ENCODE data around the gene TMEM94.
A peak's percentile ranks its signal among the peaks of the same experiment; 100 is the strongest.
"Not testable (repeated sequence)": the region's sequence is repeated elsewhere in the genome, so short reads cannot be mapped to it uniquely, and the experiment has no call there.

TMEM94 gene

DNA sequence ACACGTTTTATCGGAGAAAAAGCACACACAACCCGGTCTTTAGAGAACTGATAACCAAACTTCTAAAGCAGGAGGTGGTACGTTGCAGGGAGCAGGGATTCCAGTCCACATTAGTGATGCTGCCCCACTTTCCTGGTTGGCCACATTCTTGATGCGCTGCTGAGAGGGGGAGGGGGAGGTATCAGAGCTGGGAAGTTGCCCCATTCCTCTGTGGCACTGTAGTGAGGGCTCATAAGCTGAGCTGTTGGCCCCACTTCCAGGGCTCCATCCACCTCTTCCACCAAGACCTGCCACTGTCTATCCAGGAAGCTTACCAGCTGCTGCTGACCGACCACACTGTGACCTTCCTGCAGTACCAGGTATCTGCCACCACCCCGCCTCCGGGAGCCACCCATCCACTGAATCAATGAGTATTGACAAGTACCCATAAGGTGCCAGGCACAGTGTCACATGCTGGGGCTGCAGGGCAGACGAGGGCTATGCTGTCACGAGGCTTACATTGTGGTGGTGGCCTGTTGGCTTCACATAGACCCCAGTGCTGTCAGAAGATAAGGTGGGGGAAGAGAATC is 60.9 kb downstream of the TMEM94 start:
- Histone ChIP-seq H2BK12ac (ENCODE audit: low read length) (no peak overlapping the region), H3K18ac (ENCODE audit: low read length) (no peak overlapping the region), H3K79me1 (ENCODE audit: low read depth, low read length) (peaks cover 22% of the 10 kb centered on the region), H3K4me3 (ENCODE audit: low read length in 2 of 2) (peak overlapping the region; percentile 67 to 99), H2BK15ac (ENCODE audit: low read length) (no peak overlapping the region), H3K9ac (ENCODE audit: low read depth, low read length, poor library complexity) (peak overlapping the region; percentile 32), H3K4me1 (ENCODE audit: control insufficient read depth in 2 of 2, insufficient read depth in 1 of 2, low read depth in 1 of 2, low read length in 2 of 2) (peaks cover 10 to 18% of the 10 kb centered on the region in 2 donors), H2BK5ac (ENCODE audit: low read length) (no peak overlapping the region), H3K36me3 (replicated peaks in 1 of 2; ENCODE audit: control insufficient read depth in 2 of 2, insufficient read depth in 2 of 2, low read length in 2 of 2) (peaks cover 25 to 53% of the 10 kb centered on the region in 2 donors), H2BK120ac (ENCODE audit: low read depth, low read length) (no peak overlapping the region), H3K4me2 (ENCODE audit: insufficient read depth, low read length, poor library complexity, severe bottlenecking) (peak overlapping the region; percentile 94), H3K27ac (replicated peaks; ENCODE audit: low read length) (no peak overlapping the region), H3K14ac (ENCODE audit: low read length) (no peak overlapping the region), H4K91ac (ENCODE audit: low read depth, low read length, poor library complexity) (no peak overlapping the region), H4K8ac (ENCODE audit: low read depth, low read length) (no peak overlapping the region), H2AK5ac (ENCODE audit: low read depth, low read length) (no peak overlapping the region), H3K23ac (ENCODE audit: low read depth, low read length, poor library complexity) (no peak overlapping the region), H3K27me3 (ENCODE audit: control insufficient read depth in 3 of 3, insufficient read depth in 3 of 3, low read depth in 1 of 3, low read length in 3 of 3) (no peaks in the 10 kb centered on the region), H3K4ac (ENCODE audit: low read length) (no peak overlapping the region), H2AFZ (ENCODE audit: low read length) (peak overlapping the region; percentile 99), H3K9me3 (replicated peaks in 1 of 2; ENCODE audit: control insufficient read depth in 2 of 2, insufficient read depth in 1 of 2, low read depth in 1 of 2, low read length in 2 of 2) (no peaks in the 10 kb centered on the region)
- DNase-seq (ENCODE audit: low spot score) = no peak
- no CpG with 5 or more reads among the region's 10 CpGs for WGBS, 2 donors (ENCODE audit: extremely low coverage in 2 of 2, insufficient read length in 2 of 2, insufficient replicate concordance in 1 of 2)

GRCh38 chr17:75518201-75518600 is 61.8 kb downstream of the TMEM94 start:
- Histone ChIP-seq H3K14ac (ENCODE audit: low read length) (no peak overlapping the region), H3K36me3 (replicated peaks in 1 of 2; ENCODE audit: control insufficient read depth in 2 of 2, insufficient read depth in 2 of 2, low read length in 2 of 2) (peaks cover 28 to 51% of the 10 kb centered on the region in 2 donors), H3K9me3 (replicated peaks in 1 of 2; ENCODE audit: control insufficient read depth in 2 of 2, insufficient read depth in 1 of 2, low read depth in 1 of 2, low read length in 2 of 2) (no peaks in the 10 kb centered on the region), H3K23ac (ENCODE audit: low read depth, low read length, poor library complexity) (no peak overlapping the region), H2BK5ac (ENCODE audit: low read length) (no peak overlapping the region), H4K8ac (ENCODE audit: low read depth, low read length) (no peak overlapping the region), H2BK120ac (ENCODE audit: low read depth, low read length) (no peak overlapping the region), H2BK15ac (ENCODE audit: low read length) (no peak overlapping the region), H3K9ac (ENCODE audit: low read depth, low read length, poor library complexity) (no peak overlapping the region), H3K79me1 (ENCODE audit: low read depth, low read length) (peaks cover 22% of the 10 kb centered on the region), H2AK5ac (ENCODE audit: low read depth, low read length) (no peak overlapping the region), H3K27me3 (ENCODE audit: control insufficient read depth in 3 of 3, insufficient read depth in 3 of 3, low read depth in 1 of 3, low read length in 3 of 3) (no peaks in the 10 kb centered on the region), H2AFZ (ENCODE audit: low read length) (no peak overlapping the region), H4K91ac (ENCODE audit: low read depth, low read length, poor library complexity) (no peak overlapping the region), H3K4me2 (ENCODE audit: insufficient read depth, low read length, poor library complexity, severe bottlenecking) (no peak overlapping the region), H3K4me3 (ENCODE audit: low read length in 2 of 2) (no peak overlapping the region), H3K4ac (ENCODE audit: low read length) (no peak overlapping the region), H3K27ac (replicated peaks; ENCODE audit: low read length) (no peak overlapping the region), H2BK12ac (ENCODE audit: low read length) (no peak overlapping the region), H3K18ac (ENCODE audit: low read length) (no peak overlapping the region), H3K4me1 (ENCODE audit: control insufficient read depth in 2 of 2, insufficient read depth in 1 of 2, low read depth in 1 of 2, low read length in 2 of 2) (peaks cover 10 to 18% of the 10 kb centered on the region in 2 donors)
- no peak for DNase-seq (ENCODE audit: low spot score)
- no CpG with 5 or more reads among the region's 3 CpGs for WGBS, 2 donors (ENCODE audit: extremely low coverage in 2 of 2, insufficient read length in 2 of 2, insufficient replicate concordance in 1 of 2)

GRCh38 chr17:75518983-75519537 is 62.6 kb downstream of the TMEM94 start:
- peaks cover 33 to 53% of the 10 kb centered on the region in 2 donors for H3K36me3 ChIP-seq (replicated peaks in 1 of 2; ENCODE audit: control insufficient read depth in 2 of 2, insufficient read depth in 2 of 2, low read length in 2 of 2)
- no peak overlapping the region for H2BK15ac ChIP-seq (ENCODE audit: low read length)
- no CpG with 5 or more reads among the region's 9 CpGs for WGBS, 2 donors (ENCODE audit: extremely low coverage in 2 of 2, insufficient read length in 2 of 2, insufficient replicate concordance in 1 of 2)
- no peak for DNase-seq (ENCODE audit: low spot score)
- H3K9ac ChIP-seq (ENCODE audit: low read depth, low read length, poor library complexity) = no peak overlapping the region
- H4K8ac ChIP-seq (ENCODE audit: low read depth, low read length) = no peak overlapping the region
- no peak overlapping the region for H3K18ac ChIP-seq (ENCODE audit: low read length)
- no peak overlapping the region for H2BK12ac ChIP-seq (ENCODE audit: low read length)
- no peak overlapping the region for H2BK120ac ChIP-seq (ENCODE audit: low read depth, low read length)
- H3K4ac ChIP-seq (ENCODE audit: low read length) = no peak overlapping the region
- no peaks in the 10 kb centered on the region for H3K9me3 ChIP-seq (replicated peaks in 1 of 2; ENCODE audit: control insufficient read depth in 2 of 2, insufficient read depth in 1 of 2, low read depth in 1 of 2, low read length in 2 of 2)
- H3K4me2 ChIP-seq (ENCODE audit: insufficient read depth, low read length, poor library complexity, severe bottlenecking) = no peak overlapping the region
- no peak overlapping the region for H3K14ac ChIP-seq (ENCODE audit: low read length)
- H3K4me1 ChIP-seq (ENCODE audit: control insufficient read depth in 2 of 2, insufficient read depth in 1 of 2, low read depth in 1 of 2, low read length in 2 of 2) = peaks cover 8 to 13% of the 10 kb centered on the region in 2 donors
- H3K27me3 ChIP-seq (ENCODE audit: control insufficient read depth in 3 of 3, insufficient read depth in 3 of 3, low read depth in 1 of 3, low read length in 3 of 3) = no peaks in the 10 kb centered on the region
- no peak overlapping the region for H4K91ac ChIP-seq (ENCODE audit: low read depth, low read length, poor library complexity)
- H2AK5ac ChIP-seq (ENCODE audit: low read depth, low read length) = no peak overlapping the region
- H2AFZ ChIP-seq (ENCODE audit: low read length) = no peak overlapping the region
- no peak overlapping the region for H3K27ac ChIP-seq (replicated peaks; ENCODE audit: low read length)
- H2BK5ac ChIP-seq (ENCODE audit: low read length) = no peak overlapping the region
- H3K79me1 ChIP-seq (ENCODE audit: low read depth, low read length) = peaks cover 17% of the 10 kb centered on the region
- H3K4me3 ChIP-seq (ENCODE audit: low read length in 2 of 2) = no peak overlapping the region
- no peak overlapping the region for H3K23ac ChIP-seq (ENCODE audit: low read depth, low read length, poor library complexity)

GRCh38 chr17:75520413-75520812 is 64.0 kb downstream of the TMEM94 start:
- H3K23ac ChIP-seq (ENCODE audit: low read depth, low read length, poor library complexity); H2BK15ac ChIP-seq (ENCODE audit: low read length); H3K4me2 ChIP-seq (ENCODE audit: insufficient read depth, low read length, poor library complexity, severe bottlenecking); H3K27me3 ChIP-seq (ENCODE audit: control insufficient read depth in 3 of 3, insufficient read depth in 3 of 3, low read depth in 1 of 3, low read length in 3 of 3); H3K27ac ChIP-seq (replicated peaks; ENCODE audit: low read length); H3K4ac ChIP-seq (ENCODE audit: low read length); H2AK5ac ChIP-seq (ENCODE audit: low read depth, low read length); H4K91ac ChIP-seq (ENCODE audit: low read depth, low read length, poor library complexity); DNase-seq (ENCODE audit: low spot score); H3K9me3 ChIP-seq (replicated peaks in 1 of 2; ENCODE audit: control insufficient read depth in 2 of 2, insufficient read depth in 1 of 2, low read depth in 1 of 2, low read length in 2 of 2); H3K9ac ChIP-seq (ENCODE audit: low read depth, low read length, poor library complexity); H3K4me3 ChIP-seq (ENCODE audit: low read length in 2 of 2); H2BK5ac ChIP-seq (ENCODE audit: low read length); H2BK12ac ChIP-seq (ENCODE audit: low read length); H3K4me1 ChIP-seq (ENCODE audit: control insufficient read depth in 2 of 2, insufficient read depth in 1 of 2, low read depth in 1 of 2, low read length in 2 of 2); H2BK120ac ChIP-seq (ENCODE audit: low read depth, low read length); H4K8ac ChIP-seq (ENCODE audit: low read depth, low read length); H3K79me1 ChIP-seq (ENCODE audit: low read depth, low read length); H3K18ac ChIP-seq (ENCODE audit: low read length); H2AFZ ChIP-seq (ENCODE audit: low read length); H3K14ac ChIP-seq (ENCODE audit: low read length): not testable (repeated sequence)
- peaks cover 34 to 60% of the 10 kb centered on the region in 2 donors for H3K36me3 ChIP-seq (replicated peaks in 1 of 2; ENCODE audit: control insufficient read depth in 2 of 2, insufficient read depth in 2 of 2, low read length in 2 of 2)
- no CpG with 5 or more reads among the region's 8 CpGs for WGBS, 2 donors (ENCODE audit: extremely low coverage in 2 of 2, insufficient read length in 2 of 2, insufficient replicate concordance in 1 of 2)

All from neuronal stem cell (in vitro differentiated cells).